Activated B cell treated with CpG ODN at 0.5 μM for 24 hours (primary cell): Measurements from ENCODE around the gene AHNAK2. TPM values are rescaled to one million over a fixed set of nuclear protein-coding genes. Genes with fewer than 3 reads are reported as not detected.

Source experiments
- ATAC-seq: fragments of 200-7000 bp; cut with Tn5 transposase; one replicate; pipeline ENCODE4 v1.10.0; 2021; ENCODE audit warnings: low read depth, mild to moderate bottlenecking, moderate library complexity
- CTCF ChIA-PET: fragments of 350-600 bp; sonication (Branson Sonifier 250); formaldehyde crosslinking; loops from one replicate; lab custom pipeline; 2021; ENCODE audit warnings: antibody characterized with exemption; lab: Charles Lee
- POLR2A ChIA-PET: fragments of 350-600 bp; sonication (Branson Sonifier 250); formaldehyde crosslinking; loops from one replicate; lab custom pipeline; 2021; ENCODE audit warnings: antibody characterized with exemption; lab: Charles Lee
- DNase-seq: peaks from one replicate; pipeline ENCODE4 v3.0.0; 2022
- H3K27ac Mint-ChIP-seq: one replicate; pipeline ENCODE4 v1.8.0; 2020; ENCODE audit warnings: mixed read lengths
- H3K27me3 Mint-ChIP-seq: one replicate; pipeline ENCODE4 v1.8.0; 2021; ENCODE audit warnings: mixed read lengths
- H3K36me3 Mint-ChIP-seq: one replicate; pipeline ENCODE4 v1.8.0; 2021; ENCODE audit warnings: low read depth, mixed read lengths
- H3K4me1 Mint-ChIP-seq: one replicate; pipeline ENCODE4 v1.8.0; 2021; ENCODE audit warnings: mixed read lengths
- H3K4me3 Mint-ChIP-seq: one replicate; pipeline ENCODE4 v1.8.0; 2020; ENCODE audit warnings: mild to moderate bottlenecking, mixed read lengths
- H3K9me3 Mint-ChIP-seq: one replicate; pipeline ENCODE4 v1.8.0; 2020; ENCODE audit warnings: mixed read lengths
- intact Hi-C: fragments of 100-400 bp; cut with micrococcal nuclease; formaldehyde crosslinking; loops from one replicate; pipeline ENCODE4 v1.15.1; 2024
- total RNA-seq: library from RNA; stranded (reverse); gene quantifications from 2 replicates; pipeline ENCODE4 v1.2.3, GENCODE V29; 2022
- TF ChIP-seq, protein P1 (sequence below): fragments of 200-600 bp; IDR thresholded peaks from one replicate; pipeline ENCODE4 v1.8.0; 2022; ENCODE audit warnings: antibody characterized with exemption, mild to moderate bottlenecking

The AHNAK2 gene
- total RNA-seq, 1 donor from 2014 or later, result not detected

DNA sequence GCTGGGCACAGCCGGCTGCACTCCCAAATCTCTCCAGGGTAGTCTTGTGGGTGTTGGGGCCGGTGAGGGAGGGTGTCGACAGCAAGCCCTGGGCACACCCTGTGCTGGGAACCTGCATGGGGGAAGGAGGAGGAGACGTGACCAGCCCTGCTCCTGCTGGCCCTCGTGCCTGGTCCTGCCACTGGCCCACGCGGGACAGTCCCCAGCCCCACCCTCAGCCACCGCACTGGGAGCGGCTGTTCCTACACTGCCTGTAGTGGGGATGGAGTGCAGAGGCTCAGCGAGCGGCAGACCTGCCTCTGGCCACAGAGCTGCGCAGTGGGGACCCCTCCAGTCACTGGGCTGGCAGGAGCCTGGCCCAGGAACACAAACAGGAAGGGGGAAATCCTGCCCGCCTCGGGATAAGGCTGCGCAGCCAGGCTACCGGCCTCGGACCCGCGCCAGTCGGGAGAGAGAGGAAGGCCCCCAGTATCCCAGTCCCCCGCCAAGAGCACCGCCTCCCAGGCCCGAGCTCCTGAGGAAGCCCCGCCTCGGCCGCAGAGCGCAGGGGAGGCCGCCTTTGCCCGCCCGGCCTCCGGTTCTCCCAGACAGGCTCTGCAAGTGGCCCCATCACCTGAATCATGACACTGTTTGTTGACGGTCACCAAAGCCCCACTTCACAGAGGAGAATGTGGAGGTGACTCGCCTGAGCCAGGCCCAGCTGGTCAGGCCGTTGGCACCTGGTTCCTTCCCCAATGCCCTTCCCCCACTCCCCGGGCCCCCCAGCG lies 10.6 kb downstream of the AHNAK2 start:
- CTCF ChIA-PET, result interaction anchor here (0.6 kb wide), 1 partner anchor 199 kb away, joined by 3 read pairs; no protein-coding TSS in a partner anchor
- no peak for DNase-seq
- POLR2A ChIA-PET, result no interaction called here

DNA sequence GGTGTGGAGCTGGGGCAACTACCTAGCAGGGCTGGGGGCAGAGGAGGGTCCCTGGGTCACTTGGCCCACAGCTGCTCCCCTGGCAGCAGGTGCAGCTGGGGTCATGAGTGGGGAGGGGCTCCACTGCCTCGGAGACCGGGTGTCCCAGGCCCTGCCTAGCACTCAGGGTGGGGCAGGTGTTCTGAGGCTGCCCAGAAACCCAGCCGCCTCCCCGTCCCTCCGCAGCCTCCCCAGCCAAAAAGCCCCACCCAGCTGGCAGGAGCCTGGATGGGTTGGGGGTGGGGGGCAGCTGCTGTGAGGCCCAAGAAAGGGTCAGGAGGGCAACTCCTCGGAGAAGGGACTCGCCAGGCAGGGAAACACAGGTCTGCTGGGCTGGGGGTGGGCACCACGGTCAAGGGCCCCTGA lies 11.2 kb downstream of the AHNAK2 start:
- POLR2A ChIA-PET, result no interaction called here
- intact Hi-C loops, result no loop called here
- DNase-seq (no peak), ATAC-seq (no peak)
- Mint-ChIP-seq H3K27me3 (peaks cover 4% of the 10 kb centered on the region), H3K9me3 (no peaks in the 10 kb centered on the region), H3K4me3 (no peak overlapping the region), H3K36me3 (no peaks in the 10 kb centered on the region), H3K27ac (no peak overlapping the region), H3K4me1 (peaks cover 17% of the 10 kb centered on the region)
- CTCF ChIA-PET, result no interaction called here
- TF ChIP-seq, protein P1, sequence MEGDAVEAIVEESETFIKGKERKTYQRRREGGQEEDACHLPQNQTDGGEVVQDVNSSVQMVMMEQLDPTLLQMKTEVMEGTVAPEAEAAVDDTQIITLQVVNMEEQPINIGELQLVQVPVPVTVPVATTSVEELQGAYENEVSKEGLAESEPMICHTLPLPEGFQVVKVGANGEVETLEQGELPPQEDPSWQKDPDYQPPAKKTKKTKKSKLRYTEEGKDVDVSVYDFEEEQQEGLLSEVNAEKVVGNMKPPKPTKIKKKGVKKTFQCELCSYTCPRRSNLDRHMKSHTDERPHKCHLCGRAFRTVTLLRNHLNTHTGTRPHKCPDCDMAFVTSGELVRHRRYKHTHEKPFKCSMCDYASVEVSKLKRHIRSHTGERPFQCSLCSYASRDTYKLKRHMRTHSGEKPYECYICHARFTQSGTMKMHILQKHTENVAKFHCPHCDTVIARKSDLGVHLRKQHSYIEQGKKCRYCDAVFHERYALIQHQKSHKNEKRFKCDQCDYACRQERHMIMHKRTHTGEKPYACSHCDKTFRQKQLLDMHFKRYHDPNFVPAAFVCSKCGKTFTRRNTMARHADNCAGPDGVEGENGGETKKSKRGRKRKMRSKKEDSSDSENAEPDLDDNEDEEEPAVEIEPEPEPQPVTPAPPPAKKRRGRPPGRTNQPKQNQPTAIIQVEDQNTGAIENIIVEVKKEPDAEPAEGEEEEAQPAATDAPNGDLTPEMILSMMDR, result no peak

More for the DNA sequence above, 10.6 kb downstream of the AHNAK2 start:
- intact Hi-C loops, result no loop called here
- Mint-ChIP-seq H3K4me3 (no peak overlapping the region), H3K9me3 (no peaks in the 10 kb centered on the region), H3K27ac (no peak overlapping the region), H3K36me3 (no peaks in the 10 kb centered on the region), H3K27me3 (peaks cover 4% of the 10 kb centered on the region), H3K4me1 (peaks cover 17% of the 10 kb centered on the region)
- TF ChIP-seq, protein P1, result no peak
- ATAC-seq, result no peak

DNA sequence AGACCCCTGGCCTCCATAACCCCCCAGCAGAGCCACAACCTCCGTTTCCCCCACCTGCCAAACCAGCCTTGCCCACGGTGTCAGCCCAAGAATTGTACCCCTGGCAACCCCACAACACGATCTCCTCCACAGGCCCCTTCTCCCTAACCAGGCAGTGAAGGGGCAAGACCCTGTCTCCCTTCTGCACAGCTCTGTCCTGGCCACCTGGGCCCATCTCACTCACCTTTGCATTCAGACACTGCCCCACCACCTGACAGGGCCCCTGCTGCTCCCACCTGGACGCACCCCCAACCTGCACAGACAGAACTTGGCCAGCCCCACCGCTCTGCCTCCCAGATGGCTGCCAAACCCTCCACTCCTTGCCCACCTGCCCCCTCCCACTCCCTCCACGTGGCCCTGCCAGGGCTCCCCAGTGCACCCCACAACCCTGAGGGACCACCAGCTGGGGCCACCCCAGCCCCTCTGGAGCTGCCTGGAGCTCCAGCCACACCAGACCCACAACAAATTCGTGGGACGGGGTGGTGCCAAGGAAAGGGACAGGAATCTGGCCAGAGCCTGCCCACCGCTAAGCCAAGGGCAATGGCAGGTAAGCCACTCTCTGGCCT lies 11.8 kb downstream of the AHNAK2 start:
- Mint-ChIP-seq H3K36me3 (no peaks in the 10 kb centered on the region), H3K27ac (no peak overlapping the region), H3K4me3 (no peak overlapping the region), H3K4me1 (peaks cover 17% of the 10 kb centered on the region), H3K9me3 (no peaks in the 10 kb centered on the region), H3K27me3 (peaks cover 4% of the 10 kb centered on the region)
- ATAC-seq (no peak), DNase-seq (no peak)
- intact Hi-C loops, result no loop called here
- ChIA-PET CTCF (no interaction called here), POLR2A (no interaction called here)
- TF ChIP-seq, protein P1, result no peak

DNA sequence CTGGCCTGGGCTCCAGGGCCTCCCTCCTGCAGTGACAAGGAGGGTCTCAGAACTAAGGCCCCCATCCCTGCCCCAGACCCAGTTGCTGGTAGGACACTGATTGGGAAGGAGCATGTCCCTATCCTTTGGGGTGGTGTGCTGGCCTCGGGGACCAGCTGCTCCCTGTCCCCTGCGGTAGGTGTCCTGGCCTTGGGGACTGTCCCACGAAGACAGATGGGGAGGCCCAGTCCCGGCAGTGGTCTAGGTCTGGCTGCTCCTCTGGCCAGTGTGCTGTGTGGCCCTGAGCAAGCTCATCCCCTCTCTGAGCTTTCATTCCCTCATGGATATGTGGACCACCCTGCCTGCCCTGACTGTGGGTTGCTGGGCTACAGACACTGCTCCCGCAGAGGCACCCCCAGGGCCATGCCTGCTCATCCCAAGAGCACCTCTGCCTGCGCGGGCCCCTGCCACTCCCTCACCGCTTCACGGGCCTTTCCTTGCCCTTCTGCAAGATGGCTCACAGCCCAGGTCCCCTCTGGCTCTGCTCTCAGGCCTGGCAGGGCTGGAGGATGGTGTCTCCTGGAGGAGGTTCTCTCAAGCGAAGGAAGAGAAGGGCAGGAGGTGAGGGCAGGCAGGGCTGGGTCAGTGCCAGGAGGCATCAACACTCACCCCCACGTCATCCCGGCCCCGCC lies 12.5 kb downstream of the AHNAK2 start:
- Mint-ChIP-seq H3K4me3 (no peak overlapping the region), H3K4me1 (peaks cover 17% of the 10 kb centered on the region), H3K27me3 (peaks cover 4% of the 10 kb centered on the region), H3K9me3 (no peaks in the 10 kb centered on the region), H3K36me3 (no peaks in the 10 kb centered on the region), H3K27ac (no peak overlapping the region)
- ChIA-PET CTCF (no interaction called here), POLR2A (no interaction called here)
- intact Hi-C loops, result no loop called here
- ATAC-seq (no peak), DNase-seq (no peak)
- TF ChIP-seq, protein P1, result no peak

DNA sequence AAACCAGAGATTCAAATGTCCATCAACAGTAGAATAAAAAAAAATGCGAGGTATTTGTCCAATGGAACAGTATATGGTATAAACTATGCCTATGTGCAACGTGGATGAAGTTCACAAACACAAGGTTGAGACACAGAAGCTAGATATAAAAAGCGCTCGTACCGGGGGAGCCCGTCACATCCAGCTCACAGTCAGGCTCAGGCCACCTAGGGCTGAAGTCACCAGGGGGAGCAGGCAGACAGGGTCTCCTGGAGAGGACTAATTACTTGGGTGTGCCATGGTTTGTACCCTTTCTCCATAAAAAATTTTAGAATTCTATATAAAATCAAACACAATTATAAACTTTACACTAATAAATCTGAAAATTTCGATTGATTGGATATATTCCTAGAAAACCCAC lies 13.6 kb downstream of the AHNAK2 start:
- Mint-ChIP-seq H3K4me3 (no peak overlapping the region), H3K27me3 (peaks cover 7% of the 10 kb centered on the region), H3K27ac (no peak overlapping the region), H3K4me1 (peaks cover 17% of the 10 kb centered on the region), H3K9me3 (no peaks in the 10 kb centered on the region), H3K36me3 (no peaks in the 10 kb centered on the region)
- DNase-seq (no peak), ATAC-seq (no peak)
- ChIA-PET CTCF (no interaction called here), POLR2A (no interaction called here)
- intact Hi-C loops, result no loop called here
- TF ChIP-seq, protein P1, result no peak
